ENCODE results near the gene CD2BP2. TPM values are rescaled to one million over a fixed set of nuclear protein-coding genes. Genes with fewer than 3 reads are reported as not detected.

The CD2BP2 gene
- total and polyA plus RNA-seq, 2 of the 13 experiments (the other 11 are each of a cell fraction or from before 2014, with no cell fraction given): 24.9 to 54.6 TPM

- TF ChIP-seq MAFK (conservative IDR thresholded peaks at IDR 0.05 in 1 of 2, IDR thresholded peaks at IDR 0.05 in 1 of 2; ENCODE audit: low read length in 2 of 2) (no peak), ZNF143 (CRISPR knock-in tag; IDR thresholded peaks at IDR 0.05) (peak; percentile 45; the same call in 1 of the 2 replicates), ZNF34 (CRISPR knock-in tag; IDR thresholded peaks at IDR 0.05; ENCODE audit: borderline replicate concordance) (peak; percentile 88; the same call in 1 of the 2 replicates), ZMAT3 (CRISPR knock-in tag; conservative IDR thresholded peaks at IDR 0.05) (peak; percentile 78), GTF3A (CRISPR knock-in tag; conservative IDR thresholded peaks at IDR 0.05) (no peak), ZNF44 (CRISPR knock-in tag; IDR thresholded peaks at IDR 0.05) (peak; percentile 47; the same call in 1 of the 2 replicates), ZMYM3 (CRISPR knock-in tag; IDR thresholded peaks at IDR 0.05) (peak; percentile 86), MED13 (CRISPR knock-in tag; IDR thresholded peaks at IDR 0.05) (peak; percentile 47; the same call in 1 of the 2 replicates), GFI1 (CRISPR knock-in tag; IDR thresholded peaks at IDR 0.05; ENCODE audit: borderline replicate concordance) (no peak), MTA1 (CRISPR knock-in tag; IDR thresholded peaks at IDR 0.05; ENCODE audit: borderline replicate concordance) (peak; percentile 33; the same call in 1 of the 2 replicates), ARHGAP35 (CRISPR knock-in tag; IDR thresholded peaks at IDR 0.05; ENCODE audit: borderline replicate concordance) (0 out of 2 replicates have a peak, but pooled peaks have one; percentile 52), TEF (CRISPR knock-in tag; IDR thresholded peaks at IDR 0.05) (no peak), ZNF720 (CRISPR knock-in tag; IDR thresholded peaks at IDR 0.05) (no peak), SMAD3 (CRISPR knock-in tag; IDR thresholded peaks at IDR 0.05) (peak; percentile 58), NCOA1 (CRISPR knock-in tag; IDR thresholded peaks at IDR 0.05) (peak; percentile 65; the same call in 1 of the 2 replicates), ZNF546 (CRISPR knock-in tag; conservative IDR thresholded peaks at IDR 0.05) (0 out of 2 replicates have a peak, but pooled peaks have one; percentile 27), MAX (IDR thresholded peaks at IDR 0.05) (peak; percentile 89), ZNF770 (CRISPR knock-in tag; IDR thresholded peaks at IDR 0.05) (peak; percentile 78), CHCHD3 (CRISPR knock-in tag; IDR thresholded peaks at IDR 0.05) (no peak), NAIF1 (CRISPR knock-in tag; IDR thresholded peaks at IDR 0.05; ENCODE audit: borderline replicate concordance) (no peak), ZNF383 (CRISPR knock-in tag; IDR thresholded peaks at IDR 0.05; ENCODE audit: borderline replicate concordance) (peak; percentile 84; the same call in 1 of the 2 replicates), ZNF878 (CRISPR knock-in tag; IDR thresholded peaks at IDR 0.05) (no peak), EP300 (IDR thresholded peaks at IDR 0.05; ENCODE audit: low read depth in 2 of 2, low read length in 2 of 2) (0 out of 4 replicates have a peak, but pooled peaks of 1 of the 2 experiments have one; percentile 19), EP300 (CRISPR knock-in tag; IDR thresholded peaks at IDR 0.05; ENCODE audit: borderline replicate concordance) (peak; percentile 53; the same call in 1 of the 2 replicates)
- TF ChIP-seq, protein P1, sequence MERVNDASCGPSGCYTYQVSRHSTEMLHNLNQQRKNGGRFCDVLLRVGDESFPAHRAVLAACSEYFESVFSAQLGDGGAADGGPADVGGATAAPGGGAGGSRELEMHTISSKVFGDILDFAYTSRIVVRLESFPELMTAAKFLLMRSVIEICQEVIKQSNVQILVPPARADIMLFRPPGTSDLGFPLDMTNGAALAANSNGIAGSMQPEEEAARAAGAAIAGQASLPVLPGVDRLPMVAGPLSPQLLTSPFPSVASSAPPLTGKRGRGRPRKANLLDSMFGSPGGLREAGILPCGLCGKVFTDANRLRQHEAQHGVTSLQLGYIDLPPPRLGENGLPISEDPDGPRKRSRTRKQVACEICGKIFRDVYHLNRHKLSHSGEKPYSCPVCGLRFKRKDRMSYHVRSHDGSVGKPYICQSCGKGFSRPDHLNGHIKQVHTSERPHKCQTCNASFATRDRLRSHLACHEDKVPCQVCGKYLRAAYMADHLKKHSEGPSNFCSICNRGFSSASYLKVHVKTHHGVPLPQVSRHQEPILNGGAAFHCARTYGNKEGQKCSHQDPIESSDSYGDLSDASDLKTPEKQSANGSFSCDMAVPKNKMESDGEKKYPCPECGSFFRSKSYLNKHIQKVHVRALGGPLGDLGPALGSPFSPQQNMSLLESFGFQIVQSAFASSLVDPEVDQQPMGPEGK (CRISPR knock-in tag; IDR thresholded peaks at IDR 0.05): peak; percentile 89
These were observed 40.3 kb upstream of the CD2BP2 start, which contains the start of gene ZNF48 (continued) for GRCh38 chr16:30395155-30395991.
